H1 (cell line): ENCODE measurements around the gene NOS1AP. TPM values are rescaled to one million over a fixed set of nuclear protein-coding genes. Genes with fewer than 3 reads are reported as not detected.

Experiments
- CTCF ChIA-PET: fragments of 300-600 bp; sonication (Branson Sonifier 250); formaldehyde crosslinking; loops from one replicate; lab custom pipeline; 2021; ENCODE audit not compliant: partially characterized antibody; lab: Charles Lee
- POLR2A ChIA-PET: fragments of 300-600 bp; sonication (Branson Sonifier 250); formaldehyde crosslinking; loops from one replicate; lab custom pipeline; 2021; ENCODE audit warnings: inconsistent platforms; ENCODE audit not compliant: partially characterized antibody; lab: Charles Lee
- DNase-seq, 2 experiments: peaks; one replicate each; pipeline versions ENCODE4 v3.0.0 to v3.0.0-alpha.2; 2010 to 2022; ENCODE audit warnings: low spot score in 2 of 2, low read depth in 1 of 2, mixed read lengths in 1 of 2
- FAIRE-seq: peaks from 2 replicates; lab custom pipeline; 2011; peaks lifted over from hg19 to GRCh38; lab: Jason Lieb, UNC
- H2AFZ ChIP-seq: 2 replicates; pipeline ENCODE4 v1.8.1; 2012; ENCODE audit warnings: low read length, inconsistent platforms
- H2AK5ac ChIP-seq: 2 replicates; pipeline ENCODE4 v1.6.1; 2013; ENCODE audit warnings: low read depth, low read length
- H2BK120ac ChIP-seq: replicated peaks from 2 replicates; pipeline ENCODE3; 2013; ENCODE audit warnings: low read depth, low read length, inconsistent platforms
- H2BK12ac ChIP-seq: 2 replicates; pipeline ENCODE4 v1.6.1; 2013; ENCODE audit warnings: low read depth, low read length
- H2BK15ac ChIP-seq: 2 replicates; pipeline ENCODE4 v1.6.1; 2013; ENCODE audit warnings: low read length
- H2BK20ac ChIP-seq: 2 replicates; pipeline ENCODE4 v1.6.1; 2013; ENCODE audit warnings: low read length
- H2BK5ac ChIP-seq: 2 replicates; pipeline ENCODE4 v1.6.1; 2013; ENCODE audit warnings: low read depth, low read length
- H3K14ac ChIP-seq: 2 replicates; pipeline ENCODE4 v1.6.1; 2013; ENCODE audit warnings: inconsistent platforms; ENCODE audit not compliant: insufficient read length
- H3K18ac ChIP-seq: 2 replicates; pipeline ENCODE4 v1.6.1; 2013; ENCODE audit warnings: low read length; ENCODE audit errors: extremely low read depth
- H3K23ac ChIP-seq: 2 replicates; pipeline ENCODE4 v1.6.1; 2013; ENCODE audit warnings: inconsistent platforms; ENCODE audit not compliant: insufficient read length
- H3K23me2 ChIP-seq: 2 replicates; pipeline ENCODE4 v1.6.1; 2013; ENCODE audit warnings: low read depth, low read length
- H3K27ac ChIP-seq: 2 replicates; pipeline ENCODE4 v1.6.1; 2011; ENCODE audit warnings: low read depth, low read length, inconsistent platforms
- H3K27me3 ChIP-seq, 4 experiments: replicated peaks in 1 of 4; 1 replicate in 1 of 4; 2 replicates in 3 of 4; pipeline versions ENCODE4 v1.6.1 to v1.8.1; 2011 to 2013; ENCODE audit warnings: low read length in 3 of 4, mild to moderate bottlenecking in 3 of 4, inconsistent platforms in 2 of 4, mixed read lengths in 2 of 4, moderate library complexity in 1 of 4; ENCODE audit not compliant: control insufficient read depth in 3 of 4, insufficient read depth in 3 of 4; ENCODE audit errors: extremely low read depth in 1 of 4
- H3K36me3 ChIP-seq, 4 experiments: 2 replicates each; pipeline versions ENCODE4 v1.6.1 to v1.8.1; 2011 to 2013; ENCODE audit warnings: mild to moderate bottlenecking in 4 of 4, low read length in 3 of 4, moderate library complexity in 2 of 4, control low read depth in 1 of 4, inconsistent platforms in 1 of 4; ENCODE audit not compliant: insufficient read depth in 4 of 4, control insufficient read depth in 2 of 4
- H3K4ac ChIP-seq: replicated peaks from 2 replicates; pipeline ENCODE3; 2013; ENCODE audit warnings: low read length, low read depth, mixed read lengths, inconsistent platforms; ENCODE audit not compliant: insufficient read length
- H3K4me1 ChIP-seq, 4 experiments: replicated peaks in 1 of 4; 1 replicate in 1 of 4; 2 replicates in 3 of 4; pipeline versions ENCODE4 v1.6.1 to v1.8.1; 2011 to 2013; ENCODE audit warnings: low read length in 3 of 4, inconsistent platforms in 2 of 4, mixed read lengths in 1 of 4; ENCODE audit not compliant: insufficient read depth in 4 of 4, control insufficient read depth in 3 of 4
- H3K4me2 ChIP-seq, 2 experiments: 2 replicates each; pipeline versions ENCODE4 v1.6.1 to v1.8.1; 2011 to 2013; ENCODE audit warnings: low read depth in 2 of 2, low read length in 2 of 2, control low read depth in 1 of 2, inconsistent platforms in 1 of 2, mild to moderate bottlenecking in 1 of 2; ENCODE audit not compliant: insufficient read depth in 1 of 2
- H3K4me3 ChIP-seq, 4 experiments: fragments of 200-600, 300-600 bp in 1 of 4; sonication (generic), shearing (Covaris generic), sonication (Bioruptor Twin) in 1 of 4; 2 replicates each; pipeline versions ENCODE4 v1.5.1 to v1.8.1; 2011 to 2016; ENCODE audit warnings: low read length in 4 of 4, low read depth in 3 of 4, control low read depth in 2 of 4, inconsistent platforms in 2 of 4, mild to moderate bottlenecking in 2 of 4, mixed read lengths in 1 of 4, moderate library complexity in 1 of 4; ENCODE audit not compliant: insufficient read depth in 2 of 4; ENCODE audit errors: extremely low read depth in 1 of 4
- H3K56ac ChIP-seq: replicated peaks from 2 replicates; pipeline ENCODE3; 2013; ENCODE audit warnings: low read depth, mild to moderate bottlenecking, mixed read lengths, low read length, inconsistent platforms; ENCODE audit not compliant: insufficient read length
- H3K79me1 ChIP-seq: 2 replicates; pipeline ENCODE4 v1.6.1; 2013; ENCODE audit warnings: low read depth, low read length, control low read depth
- H3K79me2 ChIP-seq, 2 experiments: 2 replicates each; pipeline versions ENCODE4 v1.6.1 to v1.8.1; 2012 to 2013; ENCODE audit warnings: low read length in 2 of 2, mild to moderate bottlenecking in 2 of 2, inconsistent platforms in 1 of 2; ENCODE audit not compliant: insufficient read depth in 2 of 2, control insufficient read depth in 1 of 2
- H3K9ac ChIP-seq, 4 experiments: replicated peaks in 1 of 4; 1 replicate in 1 of 4; 2 replicates in 3 of 4; pipeline versions ENCODE4 v1.6.1 to v1.8.1; 2011 to 2013; ENCODE audit warnings: low read depth in 3 of 4, low read length in 3 of 4, control low read depth in 2 of 4, mild to moderate bottlenecking in 2 of 4, moderate library complexity in 2 of 4, inconsistent platforms in 1 of 4; ENCODE audit errors: extremely low read depth in 1 of 4
- H3K9me3 ChIP-seq, 2 experiments: 2 replicates each; pipeline versions ENCODE4 v1.6.1 to v1.8.1; 2012 to 2013; ENCODE audit warnings: mild to moderate bottlenecking in 2 of 2, moderate library complexity in 2 of 2, control low read depth in 1 of 2, inconsistent platforms in 1 of 2, low read depth in 1 of 2, low read length in 1 of 2, mixed read lengths in 1 of 2; ENCODE audit not compliant: insufficient read depth in 2 of 2
- H4K20me1 ChIP-seq, 2 experiments: replicated peaks in 1 of 2; 2 replicates each; pipeline versions ENCODE3 to v1.8.1; 2011 to 2013; ENCODE audit warnings: inconsistent platforms in 2 of 2, low read length in 2 of 2, mild to moderate bottlenecking in 1 of 2; ENCODE audit not compliant: insufficient read depth in 2 of 2, control insufficient read depth in 1 of 2
- H4K5ac ChIP-seq: 2 replicates; pipeline ENCODE4 v1.6.1; 2013; ENCODE audit warnings: low read length, low read depth, mixed read lengths, inconsistent platforms; ENCODE audit not compliant: insufficient read length
- H4K8ac ChIP-seq: 2 replicates; pipeline ENCODE4 v1.8.0; 2013; ENCODE audit warnings: mild to moderate bottlenecking, moderate library complexity, low read length, inconsistent platforms; ENCODE audit not compliant: insufficient read depth; ENCODE audit errors: extremely low read depth
- H4K91ac ChIP-seq: replicated peaks from 2 replicates; pipeline ENCODE3; 2013; ENCODE audit warnings: low read length, mixed read lengths, inconsistent platforms; ENCODE audit not compliant: insufficient read length
- ASH2L ChIP-seq: fragments of 200-600, 300-600 bp; sonication (generic); IDR thresholded peaks from one replicate; pipeline ENCODE4 v1.7.1; 2017; ENCODE audit warnings: low read length
- CREB1 ChIP-seq: IDR thresholded peaks from 2 replicates; pipeline ENCODE4 v1.6.1; 2012; ENCODE audit warnings: inconsistent platforms
- GABPA ChIP-seq: IDR thresholded peaks from 2 replicates; pipeline ENCODE4 v1.6.1; 2011; ENCODE audit warnings: mild to moderate bottlenecking, low read length, moderate library complexity, borderline replicate concordance; ENCODE audit not compliant: insufficient read depth
- KDM5A ChIP-seq: fragments of 200-600 bp; IDR thresholded peaks from 2 replicates; pipeline ENCODE4 v1.7.1; 2012; ENCODE audit warnings: mild to moderate bottlenecking, low read length, inconsistent platforms, mixed read lengths
- NRF1 ChIP-seq: IDR thresholded peaks from 2 replicates; pipeline ENCODE4 v1.6.1; 2011; ENCODE audit warnings: mild to moderate bottlenecking, low read depth, low read length, improper control_type of control experiment
- POLR2AphosphoS5 ChIP-seq: IDR thresholded peaks from 2 replicates; pipeline ENCODE4 v1.6.1; 2011; ENCODE audit warnings: low read depth, low read length
- WGBS, 2 experiments: shearing (Covaris generic) in 1 of 2; methylation state at CpG; one replicate each; pipeline versions ENCODE4 v1.1.6 to v1.1.7; 2013 to 2015; ENCODE audit warnings: low lambda C conversion rate in 2 of 2, mixed read lengths in 2 of 2, inconsistent platforms in 1 of 2, low coverage in 1 of 2, missing lambda C conversion rate in 1 of 2; ENCODE audit not compliant: insufficient replicate concordance in 2 of 2, insufficient coverage in 1 of 2, insufficient read length in 1 of 2; ENCODE audit errors: extremely low coverage in 1 of 2, missing lambda C conversion rate in 1 of 2; 5-methylcytosine and 5-hydroxymethylcytosine counted together
- polyA plus RNA-seq, 7 experiments: library from polyadenylated mRNA; depleted of rRNA in 3 of 7; stranded (reverse) in 5 of 7; unstranded in 2 of 7; fragments of >200 nt in 5 of 7; fragments of 200-250 nt in 2 of 7; gene quantifications; 1 replicate in 5 of 7; 2 replicates in 1 of 7; 4 replicates in 1 of 7; pipeline versions ENCODE4 v1.2.1 to v1.2.3, GENCODE V29; 2011 to 2013; ENCODE audit warnings: missing spikeins in 2 of 7, mixed read lengths in 2 of 7
- total RNA-seq: library from RNA; stranded (reverse); fragmentation: NEBNext Ultra II Directional; extraction: Animal tissue kit (Norgen Biotek cat#: 25700); gene quantifications from 2 replicates; pipeline ENCODE4 v1.2.1, GENCODE V29; 2021

The NOS1AP gene
- total and polyA plus RNA-seq, 2 of the 8 experiments (the other 6 are each of a cell fraction or from before 2014, with no cell fraction given): 2.4 to 12.1 TPM

- H2AK5ac ChIP-seq: no peak overlapping the region
- H4K91ac ChIP-seq: no peak overlapping the region
- no peaks in the 10 kb centered on the region for H3K4me1 ChIP-seq
- H2BK12ac ChIP-seq: no peak overlapping the region
- no peak overlapping the region for H2AFZ ChIP-seq
- no peak overlapping the region for H3K18ac ChIP-seq
- no peak overlapping the region for H2BK20ac ChIP-seq
- no peak overlapping the region for H2BK120ac ChIP-seq
- no peak overlapping the region for H3K4ac ChIP-seq
- no peak overlapping the region for H4K5ac ChIP-seq
- H2BK5ac ChIP-seq: no peak overlapping the region
- POLR2A ChIA-PET: no interaction called here
- FAIRE-seq: no peak
- H3K27me3 ChIP-seq: no peaks in the 10 kb centered on the region
- no peaks in the 10 kb centered on the region for H3K23me2 ChIP-seq
- peaks cover 0 to 6% (median under 1%) of the 10 kb centered on the region in 4 experiments; a peak in 1 of 8 replicates for H3K36me3 ChIP-seq
- no peak overlapping the region for H3K23ac ChIP-seq
- H4K8ac ChIP-seq: no peak overlapping the region
- no peak overlapping the region for H3K9ac ChIP-seq
- no peak overlapping the region for H3K4me3 ChIP-seq
- no peak overlapping the region for H3K14ac ChIP-seq
- CTCF ChIA-PET: interaction anchor here (1.0 to 2.1 kb wide), 4 partner anchors 13 to 327 kb away, joined by 3 to 6 read pairs (median 4); no protein-coding TSS in a partner anchor
- TF ChIP-seq ASH2L (no peak), POLR2AphosphoS5 (no peak), GABPA (no peak), NRF1 (no peak), CREB1 (no peak), KDM5A (no peak)
- no peak overlapping the region for H3K4me2 ChIP-seq
- no peak overlapping the region for H3K27ac ChIP-seq
- H4K20me1 ChIP-seq: no peaks in the 10 kb centered on the region
- H2BK15ac ChIP-seq: no peak overlapping the region
- no peaks in the 10 kb centered on the region for H3K79me1 ChIP-seq
- no peak overlapping the region for H3K56ac ChIP-seq
- no peaks in the 10 kb centered on the region for H3K9me3 ChIP-seq
- 91% methylated on average over 3 of the region's 3 CpGs; no CpG with 5 or more reads in 1 of the 2 experiments for WGBS, 2 experiments
- DNase-seq: no peak
- H3K79me2 ChIP-seq: no peaks in the 10 kb centered on the region
These were observed 301.2 kb downstream of the NOS1AP start for GRCh38 chr1:162370721-162371120.
